Esophagus squamous epithelium (tissue), 5 donors: ENCODE data around the gene PCDH9. TPM values are rescaled to one million over a fixed set of nuclear protein-coding genes. Genes with fewer than 3 reads are reported as not detected.

Source experiments
- DNase-seq: peaks from one replicate; lab custom pipeline; 2025; lab: John Stamatoyannopoulos, UW
- H3K27ac ChIP-seq, 4 donors: fragments of 200-600 bp; sonication (generic); one replicate each; pipeline ENCODE4 v1.5.1; 2016 to 2019; ENCODE audit warnings: mild to moderate bottlenecking in 1 of 4
- H3K27me3 ChIP-seq, 4 donors: fragments of 200-600 bp; sonication (generic); 1 replicate in 3 of 4; 2 replicates in 1 of 4; pipeline versions ENCODE4 v1.5.1 to v1.6.0; 2017 to 2021; ENCODE audit warnings: antibody characterized with exemption in 1 of 4
- H3K36me3 ChIP-seq, 3 donors: fragments of 200-600 bp; sonication (generic); one replicate each; pipeline ENCODE4 v1.5.1; 2016 to 2019
- H3K4me1 ChIP-seq, 3 donors: fragments of 200-600 bp; sonication (generic); one replicate each; pipeline ENCODE4 v1.5.1; 2017 to 2019
- H3K4me3 ChIP-seq, 4 donors: fragments of 200-600 bp; sonication (generic); 1 replicate in 3 of 4; 2 replicates in 1 of 4; pipeline ENCODE4 v1.5.1; 2016 to 2019; ENCODE audit warnings: mild to moderate bottlenecking in 2 of 4, moderate library complexity in 1 of 4
- H3K9me3 ChIP-seq, 3 donors: fragments of 200-600 bp; sonication (generic); one replicate each; pipeline ENCODE4 v1.5.1; 2016 to 2019
- CTCF ChIP-seq, 6 experiments: fragments of 450-650 bp in 4 of 6; fragments of 200-600 bp in 2 of 6; sonication (generic) in 2 of 6; IDR thresholded peaks; one replicate each; pipeline ENCODE4 v1.5.1; 2016 to 2019; ENCODE audit warnings: antibody characterized with exemption in 6 of 6, mild to moderate bottlenecking in 4 of 6, moderate library complexity in 4 of 6
- POLR2A ChIP-seq, 4 donors: fragments of 450-650 bp; IDR thresholded peaks; one replicate each; pipeline ENCODE4 v1.6.1; 2017; ENCODE audit warnings: antibody characterized with exemption in 4 of 4, mild to moderate bottlenecking in 4 of 4, moderate library complexity in 3 of 4
- WGBS, 2 donors: methylation state at CpG; one replicate each; pipeline ENCODE4 v1.1.5; 2018; 5-methylcytosine and 5-hydroxymethylcytosine counted together
- intact Hi-C: fragments of 100-400 bp; cut with DNase I; formaldehyde crosslinking; loops from one replicate; pipeline ENCODE4 v1.15.0; 2022
- total RNA-seq, 4 donors: library from RNA; depleted of rRNA; stranded (reverse); fragments of >200 nt; gene quantifications; one replicate each; pipeline ENCODE4 v1.1.0, GENCODE V29; 2016
- donor health status: DM: yes; HTN: yes; CAD: no.

The PCDH9 gene
- total RNA-seq, 4 donors from 2014 or later: 0.04 to 1.9 (median 0.45) TPM

GRCh38 chr13:67120872-67121531 is 109.1 kb downstream of the PCDH9 start:
- Histone ChIP-seq H3K4me1 (peaks cover 0 to 3% (median 0%) of the 10 kb centered on the region in 3 donors), H3K9me3 (no peaks in the 10 kb centered on the region), H3K4me3 (no peak overlapping the region), H3K27me3 (no peaks in the 10 kb centered on the region), H3K36me3 (no peaks in the 10 kb centered on the region), H3K27ac (no peak overlapping the region)
- WGBS, 2 donors: 59 to 63% methylated on average over 6 of the region's 6 CpGs
- intact Hi-C loops: no loop called here
- no peak for DNase-seq
- TF ChIP-seq POLR2A (IDR thresholded peaks at IDR 0.05) (no peak), CTCF (IDR thresholded peaks at IDR 0.05) (no peak)

- Histone ChIP-seq H3K4me3 (no peak overlapping the region), H3K4me1 (peaks cover 0 to 3% (median 0%) of the 10 kb centered on the region in 3 donors), H3K27ac (no peak overlapping the region), H3K36me3 (no peaks in the 10 kb centered on the region), H3K27me3 (no peaks in the 10 kb centered on the region), H3K9me3 (no peaks in the 10 kb centered on the region)
- TF ChIP-seq CTCF (IDR thresholded peaks at IDR 0.05) (no peak), POLR2A (IDR thresholded peaks at IDR 0.05) (no peak)
- WGBS, 2 donors: 17 to 23% methylated on average over 1 of the region's 1 CpG
- intact Hi-C loops: no loop called here
- DNase-seq: no peak
These were observed 110.6 kb downstream of the PCDH9 start for GRCh38 chr13:67119481-67119894.

GRCh38 chr13:67118277-67118676 is 111.9 kb downstream of the PCDH9 start:
- Histone ChIP-seq H3K36me3 (no peaks in the 10 kb centered on the region), H3K27me3 (no peaks in the 10 kb centered on the region), H3K27ac (no peak overlapping the region), H3K4me1 (peaks cover 0 to 3% (median 0%) of the 10 kb centered on the region in 3 donors), H3K9me3 (no peaks in the 10 kb centered on the region), H3K4me3 (no peak overlapping the region)
- no peak for DNase-seq
- TF ChIP-seq POLR2A (IDR thresholded peaks at IDR 0.05): no peak
- TF ChIP-seq CTCF (IDR thresholded peaks at IDR 0.05): no peak
- intact Hi-C loops: no loop called here
- 80 to 82% methylated on average over 1 of the region's 1 CpG for WGBS, 2 donors

- H3K27ac ChIP-seq: no peak overlapping the region
- no peak for DNase-seq
- WGBS, 2 donors: 52 to 73% methylated on average over 3 of the region's 3 CpGs
- no peaks in the 10 kb centered on the region for H3K36me3 ChIP-seq
- intact Hi-C loops: no loop called here
- H3K9me3 ChIP-seq: no peaks in the 10 kb centered on the region
- peaks cover 0 to 3% (median 0%) of the 10 kb centered on the region in 3 donors for H3K4me1 ChIP-seq
- H3K4me3 ChIP-seq: no peak overlapping the region
- H3K27me3 ChIP-seq: no peaks in the 10 kb centered on the region
- TF ChIP-seq CTCF (IDR thresholded peaks at IDR 0.05) (no peak), POLR2A (IDR thresholded peaks at IDR 0.05) (no peak)
These were observed 113.1 kb downstream of the PCDH9 start for GRCh38 chr13:67117010-67117550.

GRCh38 chr13:67107979-67108378 is 122.2 kb downstream of the PCDH9 start:
- no peak overlapping the region for H3K27ac ChIP-seq
- no peaks in the 10 kb centered on the region for H3K9me3 ChIP-seq
- no peak overlapping the region for H3K4me3 ChIP-seq
- 50% methylated on average over 1 of the region's 2 CpGs; no CpG with 5 or more reads in 1 of the 2 donors for WGBS, 2 donors
- intact Hi-C loops: no loop called here
- TF ChIP-seq CTCF (IDR thresholded peaks at IDR 0.05) (no peak), POLR2A (IDR thresholded peaks at IDR 0.05) (no peak)
- no peaks in the 10 kb centered on the region for H3K27me3 ChIP-seq
- no peaks in the 10 kb centered on the region for H3K4me1 ChIP-seq
- no peak for DNase-seq
- no peaks in the 10 kb centered on the region for H3K36me3 ChIP-seq
